Stomach (tissue), 4 donors: ENCODE results near the gene ACAD8.

ENCODE experiments used
- EP300 ChIP-seq: sonication (generic); formaldehyde crosslinking; IDR thresholded peaks from one replicate; pipeline ENCODE4 v1.6.1; 2017; ENCODE audit warnings: antibody characterized with exemption
- POLR2A ChIP-seq, 4 donors: fragments of 450-650 bp; IDR thresholded peaks; one replicate each; pipeline ENCODE4 v1.6.1; 2016; ENCODE audit warnings: antibody characterized with exemption in 4 of 4, control low read depth in 2 of 4, mild to moderate bottlenecking in 1 of 4, moderate library complexity in 1 of 4
- POLR2AphosphoS5 ChIP-seq, 3 donors: sonication (generic); formaldehyde crosslinking; IDR thresholded peaks; one replicate each; pipeline ENCODE4 v1.6.1; 2016; ENCODE audit warnings: antibody characterized with exemption in 3 of 3
- TF ChIP-seq, protein P1 (sequence below), 7 experiments: fragments of 450-650 bp in 4 of 7; fragments of 200-600 bp in 3 of 7; sonication (generic) in 3 of 7; IDR thresholded peaks; one replicate each; pipeline ENCODE4 v1.5.1; 2016 to 2019; ENCODE audit warnings: antibody characterized with exemption in 7 of 7, control low read depth in 2 of 7, mild to moderate bottlenecking in 1 of 7

DNA sequence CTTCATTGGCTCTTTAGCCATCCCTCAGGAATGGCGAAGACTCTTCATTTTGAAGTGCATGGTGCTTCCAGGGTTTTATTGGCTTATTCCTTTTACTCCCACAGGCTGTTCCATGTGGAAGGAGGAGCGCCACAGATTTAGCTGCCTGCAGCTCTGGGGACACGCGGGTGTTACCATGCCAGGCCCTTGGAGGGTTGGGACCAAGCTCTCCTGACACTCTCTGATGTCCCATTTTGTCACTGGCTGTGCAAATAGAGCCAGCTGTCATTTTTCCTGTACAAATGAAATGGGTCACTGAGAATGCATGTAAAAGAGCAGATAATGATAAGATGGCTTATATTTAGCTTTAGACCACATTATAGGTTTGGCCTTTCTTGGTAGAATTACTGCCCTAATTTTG, 9.5 kb upstream of the ACAD8 start:
- TF ChIP-seq, protein P1, sequence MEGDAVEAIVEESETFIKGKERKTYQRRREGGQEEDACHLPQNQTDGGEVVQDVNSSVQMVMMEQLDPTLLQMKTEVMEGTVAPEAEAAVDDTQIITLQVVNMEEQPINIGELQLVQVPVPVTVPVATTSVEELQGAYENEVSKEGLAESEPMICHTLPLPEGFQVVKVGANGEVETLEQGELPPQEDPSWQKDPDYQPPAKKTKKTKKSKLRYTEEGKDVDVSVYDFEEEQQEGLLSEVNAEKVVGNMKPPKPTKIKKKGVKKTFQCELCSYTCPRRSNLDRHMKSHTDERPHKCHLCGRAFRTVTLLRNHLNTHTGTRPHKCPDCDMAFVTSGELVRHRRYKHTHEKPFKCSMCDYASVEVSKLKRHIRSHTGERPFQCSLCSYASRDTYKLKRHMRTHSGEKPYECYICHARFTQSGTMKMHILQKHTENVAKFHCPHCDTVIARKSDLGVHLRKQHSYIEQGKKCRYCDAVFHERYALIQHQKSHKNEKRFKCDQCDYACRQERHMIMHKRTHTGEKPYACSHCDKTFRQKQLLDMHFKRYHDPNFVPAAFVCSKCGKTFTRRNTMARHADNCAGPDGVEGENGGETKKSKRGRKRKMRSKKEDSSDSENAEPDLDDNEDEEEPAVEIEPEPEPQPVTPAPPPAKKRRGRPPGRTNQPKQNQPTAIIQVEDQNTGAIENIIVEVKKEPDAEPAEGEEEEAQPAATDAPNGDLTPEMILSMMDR (IDR thresholded peaks at IDR 0.05): no peak
- TF ChIP-seq POLR2A (IDR thresholded peaks at IDR 0.05) (no peak), POLR2AphosphoS5 (IDR thresholded peaks at IDR 0.05) (no peak), EP300 (no peak)
